ENCODE measurements around the gene SKP2.
A peak's percentile ranks its signal among the peaks of the same experiment; 100 is the strongest.
"Not testable (repeated sequence)": the region's sequence is repeated elsewhere in the genome, so short reads cannot be mapped to it uniquely, and the experiment has no call there.

SKP2 gene

GRCh38 chr5:36151434-36152323, at the start of gene SKP2, which contains the start of gene LMBRD2:
Gene SKP2, plus strand, starts transcription at chr5:36152111. Its CDS starts 152 bp downstream, at chr5:36152263.
Gene LMBRD2, minus strand, starts transcription at chr5:36151887. Its CDS starts 8,538 bp downstream, at chr5:36143349.
- peak; percentile 86 for DNase-seq (ENCODE audit: low read depth)

- DNase-seq (ENCODE audit: low read depth), result no peak
Measured at GRCh38 chr5:36105819-36106218, 46.1 kb upstream of the SKP2 start.

- DNase-seq (ENCODE audit: low read depth), result no peak
Measured at GRCh38 chr5:36108758-36109460, 43.0 kb upstream of the SKP2 start.

DNA sequence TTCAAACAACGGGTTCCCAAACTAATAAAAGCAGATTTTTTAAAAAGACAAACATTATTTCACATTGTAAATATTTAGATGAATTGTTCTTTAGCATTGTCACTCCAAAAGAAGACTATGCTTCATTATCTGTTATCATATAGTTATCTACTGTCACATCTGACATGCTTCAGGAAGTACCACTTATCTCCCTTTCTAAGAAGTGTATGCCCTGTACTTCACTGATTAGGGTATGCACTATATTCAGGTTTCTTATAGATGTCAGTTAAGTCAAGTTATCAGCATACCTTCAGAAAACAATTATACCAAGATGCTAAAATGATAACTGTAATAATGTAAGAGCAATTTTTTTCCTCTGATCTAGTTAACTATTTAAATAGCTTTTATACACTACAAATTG, 40.7 kb upstream of the SKP2 start:
- no peak for DNase-seq (ENCODE audit: low read depth)

DNA sequence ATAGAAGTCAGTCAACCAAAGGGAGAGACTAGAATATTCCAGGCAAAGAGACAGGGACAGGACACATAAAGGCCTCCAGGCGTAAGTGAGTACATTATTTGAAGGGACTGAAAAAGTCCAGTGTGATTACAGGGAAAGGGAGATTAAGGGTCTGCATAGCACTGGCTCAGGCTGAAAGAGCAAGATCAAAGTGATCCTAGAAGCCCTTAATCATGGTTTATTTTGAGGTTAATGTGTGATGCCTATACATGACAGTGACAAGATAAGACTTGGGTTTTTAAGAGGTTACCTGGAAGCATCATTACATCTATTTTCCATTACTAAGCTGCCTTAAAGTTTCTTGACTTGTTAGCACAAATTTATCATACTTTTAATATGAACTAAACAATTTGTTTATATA, 26.0 kb upstream of the SKP2 start:
- no peak for DNase-seq (ENCODE audit: low read depth)

GRCh38 chr5:36128795-36129194, 23.1 kb upstream of the SKP2 start:
- no peak for DNase-seq (ENCODE audit: low read depth)

DNA sequence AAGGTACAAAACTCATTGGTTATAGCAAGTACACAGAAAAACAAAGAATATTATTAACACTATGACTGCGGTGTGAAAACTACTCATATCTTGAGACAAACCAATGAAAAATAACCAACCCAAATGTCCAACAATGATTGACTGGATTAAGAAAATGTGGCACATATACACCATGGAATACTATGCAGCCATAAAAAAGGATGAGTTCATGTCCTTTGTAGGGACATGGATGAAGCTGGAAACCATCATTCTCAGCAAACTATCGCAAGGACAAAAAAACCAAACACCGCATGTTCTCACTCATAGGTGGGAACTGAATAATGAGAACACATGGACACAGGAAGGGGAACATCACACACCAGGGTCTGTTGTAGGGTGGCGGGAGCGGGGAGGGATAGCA, 22.2 kb upstream of the SKP2 start:
- DNase-seq (ENCODE audit: low read depth), result not testable (repeated sequence)

- not testable (repeated sequence) for DNase-seq (ENCODE audit: low read depth)
Measured at GRCh38 chr5:36133009-36133408, 18.9 kb upstream of the SKP2 start.

GRCh38 chr5:36135988-36136387, 15.9 kb upstream of the SKP2 start:
- DNase-seq (ENCODE audit: low read depth), result no peak

DNA sequence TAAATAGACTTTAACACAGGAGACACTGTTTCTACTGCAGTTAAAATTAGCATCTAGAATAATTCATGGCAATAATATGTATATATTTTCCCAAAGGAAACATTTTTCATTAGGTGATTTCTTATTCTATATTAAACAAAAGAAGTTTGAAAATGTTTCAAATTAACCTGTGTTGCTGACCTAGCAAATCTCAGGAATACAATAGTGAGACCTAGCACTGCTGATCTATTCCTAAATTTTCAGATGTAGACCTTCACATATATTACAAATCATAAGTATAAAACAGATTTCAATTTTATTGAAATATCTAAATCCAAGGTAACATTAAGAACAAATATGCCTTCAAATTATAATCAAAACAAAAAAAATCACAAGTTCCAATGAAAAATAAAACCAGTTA, 15.3 kb upstream of the SKP2 start:
- no peak for DNase-seq (ENCODE audit: low read depth)

GRCh38 chr5:36138900-36139683, 12.8 kb upstream of the SKP2 start:
- DNase-seq (ENCODE audit: low read depth), result no peak

GRCh38 chr5:36145311-36145710, 6.6 kb upstream of the SKP2 start:
- DNase-seq (ENCODE audit: low read depth), result no peak

GRCh38 chr5:36146390-36146789, 5.5 kb upstream of the SKP2 start:
- DNase-seq (ENCODE audit: low read depth), result no peak

GRCh38 chr5:36147681-36148080, 4.2 kb upstream of the SKP2 start:
- no peak for DNase-seq (ENCODE audit: low read depth)

- no peak for DNase-seq (ENCODE audit: low read depth)
Measured at GRCh38 chr5:36150676-36151433, 1.1 kb upstream of the SKP2 start.

GRCh38 chr5:36152324-36153297, 700 bp downstream of the SKP2 start:
- no peak for DNase-seq (ENCODE audit: low read depth)

GRCh38 chr5:36153298-36153677, 1.4 kb downstream of the SKP2 start:
- no peak for DNase-seq (ENCODE audit: low read depth)

GRCh38 chr5:36153726-36154125, 1.8 kb downstream of the SKP2 start:
- DNase-seq (ENCODE audit: low read depth), result no peak

DNA sequence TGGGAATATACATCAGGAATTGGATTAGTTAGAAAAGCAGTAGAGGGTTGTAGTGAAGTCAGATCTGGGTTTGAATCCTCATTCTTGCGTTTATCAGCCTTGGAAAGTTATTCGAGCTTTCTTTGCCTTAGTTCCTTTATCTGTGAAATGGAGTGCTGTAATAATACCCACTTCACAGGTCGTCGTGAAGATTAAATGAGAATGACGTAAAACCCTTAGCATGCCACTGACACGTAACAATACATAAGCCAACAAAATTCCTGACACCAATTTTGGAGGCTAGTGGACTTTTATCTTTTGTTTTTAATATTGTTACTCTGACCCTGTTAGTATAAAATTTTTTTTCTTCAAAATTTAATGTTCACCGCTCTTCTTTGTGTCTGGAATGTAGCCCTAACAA, 3.4 kb downstream of the SKP2 start:
- DNase-seq (ENCODE audit: low read depth), result no peak

- no peak for DNase-seq (ENCODE audit: low read depth)
Measured at GRCh38 chr5:36156121-36156601, 4.2 kb downstream of the SKP2 start.

Measured in stimulated activated CD8-positive, alpha-beta memory T cell treated with anti-CD3 and anti-CD28 coated beads, Interleukin-15, amount 100 ng/mL, for 24 hours (primary cell).